ENCODE measurements around the gene CLP1.
A peak's percentile ranks its signal among the peaks of the same experiment; 100 is the strongest.

The CLP1 gene

GRCh38 chr11:57657194-57658022 lies at the start of gene CLP1:
TSS of gene CLP1 (plus strand) at chr11:57657762. CDS start at chr11:57659477, 1,715 bp downstream.
- peak; percentile 97 for DNase-seq

DNA sequence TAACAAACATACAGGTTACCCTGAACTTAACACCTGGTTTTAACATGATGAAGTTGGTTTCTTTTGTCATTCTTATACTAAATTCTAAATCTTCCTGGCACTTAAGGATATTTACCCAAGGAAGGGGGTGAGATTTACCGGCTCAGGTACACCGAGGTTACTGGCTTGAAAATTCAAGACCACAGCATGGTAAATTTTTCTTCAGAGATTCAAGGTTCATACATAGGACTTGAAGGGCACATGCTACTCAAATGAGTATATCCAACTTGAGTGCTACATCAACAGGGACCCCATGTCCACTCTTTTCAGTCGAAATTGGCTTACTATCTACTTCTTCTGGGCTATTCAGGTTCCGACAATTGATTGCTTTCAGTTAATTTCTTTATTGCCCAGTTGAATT lies 47.4 kb upstream of the CLP1 start:
- DNase-seq, result no peak

DNA sequence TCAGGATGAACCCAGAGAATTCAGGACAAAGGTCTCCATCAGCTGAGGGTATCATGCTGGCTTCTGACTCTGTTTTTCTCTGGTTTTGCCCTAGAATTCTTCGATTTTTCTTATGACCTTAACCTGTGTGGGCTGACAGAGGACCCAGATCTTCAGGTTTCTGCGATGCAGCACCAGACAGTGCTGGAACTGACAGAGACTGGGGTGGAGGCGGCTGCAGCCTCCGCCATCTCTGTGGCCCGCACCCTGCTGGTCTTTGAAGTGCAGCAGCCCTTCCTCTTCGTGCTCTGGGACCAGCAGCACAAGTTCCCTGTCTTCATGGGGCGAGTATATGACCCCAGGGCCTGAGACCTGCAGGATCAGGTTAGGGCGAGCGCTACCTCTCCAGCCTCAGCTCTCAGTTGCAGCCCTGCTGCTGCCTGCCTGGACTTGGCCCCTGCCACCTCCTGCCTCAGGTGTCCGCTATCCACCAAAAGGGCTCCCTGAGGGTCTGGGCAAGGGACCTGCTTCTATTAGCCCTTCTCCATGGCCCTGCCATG lies 43.3 kb upstream of the CLP1 start:
- DNase-seq, result no peak

- no peak for DNase-seq
Observed at GRCh38 chr11:57615308-57615707, 42.3 kb upstream of the CLP1 start.

- DNase-seq, result no peak
Observed at GRCh38 chr11:57616595-57616994, 41.0 kb upstream of the CLP1 start.

DNA sequence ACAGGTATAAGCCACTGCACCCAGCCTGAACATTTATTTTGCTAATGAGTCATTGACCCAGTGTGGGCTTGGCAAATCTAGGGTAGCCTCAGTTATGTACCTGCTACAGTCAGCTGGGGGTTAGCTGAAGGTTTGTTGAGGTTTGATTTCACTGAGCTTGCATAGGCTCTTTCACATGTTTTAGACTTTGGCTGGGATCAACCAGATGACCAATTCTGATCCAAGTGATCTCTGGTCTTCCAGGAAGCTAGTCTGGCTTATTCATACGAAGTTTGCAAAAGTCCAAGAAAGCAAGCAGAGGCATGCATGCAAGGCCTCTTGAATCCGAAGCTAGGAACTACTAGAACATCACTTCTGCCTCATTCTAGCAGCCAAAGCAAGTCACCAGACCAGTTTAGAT lies 39.1 kb upstream of the CLP1 start:
- no peak for DNase-seq

DNA sequence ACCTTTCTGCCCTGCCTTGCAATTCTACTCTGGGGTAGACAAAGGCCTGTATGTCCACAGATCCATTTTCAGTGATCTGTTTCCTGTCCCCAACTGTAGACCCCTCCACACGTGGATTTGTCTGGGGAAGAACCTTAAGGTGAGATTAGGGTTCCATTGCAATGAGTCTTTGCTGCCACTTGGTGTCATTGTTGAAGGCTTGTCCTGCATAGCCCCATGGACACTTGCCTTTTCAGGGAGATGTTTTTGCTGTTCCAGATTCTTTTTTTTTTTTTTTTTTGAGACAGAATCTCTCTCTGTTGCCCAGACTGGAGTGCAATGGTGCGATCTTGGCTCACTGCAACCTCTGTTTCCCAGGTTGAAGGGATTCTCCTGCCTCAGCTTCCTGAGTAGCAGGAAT lies 38.2 kb upstream of the CLP1 start:
- no peak for DNase-seq

GRCh38 chr11:57620467-57620866 lies 37.1 kb upstream of the CLP1 start:
- DNase-seq, result no peak

DNA sequence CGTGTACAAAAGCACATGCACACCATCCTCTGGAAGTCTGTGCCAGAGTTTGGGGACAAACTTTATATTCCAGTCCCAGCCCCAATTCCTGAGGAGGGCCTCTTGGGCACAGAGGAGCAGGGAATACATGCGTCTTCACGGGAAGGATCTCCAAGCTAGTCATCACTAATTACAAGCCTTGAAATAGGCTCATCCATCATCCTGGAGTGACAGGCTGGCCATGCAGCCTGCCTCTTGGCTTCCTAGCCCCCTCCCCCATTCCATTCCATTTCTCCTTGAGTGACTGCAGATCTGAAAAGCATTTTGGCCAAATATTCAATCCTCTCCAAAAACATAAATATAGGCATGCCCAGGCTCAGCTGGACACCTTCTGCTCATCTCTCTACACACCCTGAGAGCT lies 35.3 kb upstream of the CLP1 start:
- no peak for DNase-seq

- no peak for DNase-seq
Observed at GRCh38 chr11:57624864-57625263, 32.7 kb upstream of the CLP1 start.

GRCh38 chr11:57626895-57627294 lies 30.7 kb upstream of the CLP1 start:
- DNase-seq, result no peak

GRCh38 chr11:57630171-57630570 lies 27.4 kb upstream of the CLP1 start:
- no peak for DNase-seq

GRCh38 chr11:57632116-57632515 lies 25.4 kb upstream of the CLP1 start:
- no peak for DNase-seq

DNA sequence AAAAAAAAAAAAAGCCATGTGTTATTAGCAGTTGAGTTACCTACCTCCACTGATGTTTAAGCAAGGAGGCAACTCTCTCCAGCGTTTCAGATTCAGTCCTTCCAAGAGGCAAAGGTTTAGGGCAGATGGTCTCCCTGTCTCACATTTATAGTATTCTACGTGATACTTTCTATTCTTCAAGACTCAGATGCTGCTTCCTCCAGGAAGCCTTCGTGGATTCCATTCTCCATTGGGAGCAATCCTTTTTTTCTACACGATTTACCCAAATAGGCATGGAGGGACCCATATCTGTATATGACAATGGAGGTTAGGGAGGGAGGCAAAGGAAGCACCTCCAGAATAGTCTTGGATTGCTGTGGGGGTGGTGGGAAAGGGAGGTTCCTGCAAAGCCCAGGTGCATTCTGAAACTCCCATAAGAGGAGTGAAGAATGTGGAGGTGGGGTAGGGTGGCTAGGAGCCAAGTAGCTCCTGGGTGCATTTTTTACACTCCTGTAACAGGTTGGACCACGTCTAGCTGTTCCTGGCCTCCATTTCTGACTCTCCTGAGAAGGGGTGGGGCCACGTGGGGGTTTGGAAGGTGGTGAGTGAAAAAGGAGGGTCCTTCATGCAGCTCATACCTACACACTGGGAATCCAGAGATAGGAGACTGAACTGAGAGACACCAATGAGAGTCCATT lies 24.0 kb upstream of the CLP1 start:
- no peak for DNase-seq

DNA sequence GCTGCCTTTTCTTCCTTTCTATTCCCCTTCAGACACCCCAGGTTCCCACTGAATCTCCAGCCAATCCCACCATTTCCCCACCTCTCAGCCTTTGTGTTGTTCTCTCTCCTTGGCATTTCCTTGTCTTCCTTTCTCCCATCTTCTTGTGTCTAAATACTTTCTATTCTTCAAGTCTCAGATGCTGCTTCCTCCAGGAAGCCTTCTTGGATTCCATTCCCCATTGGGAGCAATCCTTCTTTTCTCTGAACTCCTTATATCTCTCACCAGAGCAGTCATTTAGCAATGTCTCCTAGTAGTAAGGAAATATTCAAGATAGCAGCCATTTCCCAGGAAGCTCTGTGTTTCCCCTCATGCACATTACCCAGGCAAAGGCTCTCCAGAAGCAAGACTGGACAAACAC lies 23.3 kb upstream of the CLP1 start:
- DNase-seq, result no peak

- no peak for DNase-seq
Observed at GRCh38 chr11:57635246-57635645, 22.3 kb upstream of the CLP1 start.

- DNase-seq, result no peak
Observed at GRCh38 chr11:57637626-57638004, 19.9 kb upstream of the CLP1 start.

DNA sequence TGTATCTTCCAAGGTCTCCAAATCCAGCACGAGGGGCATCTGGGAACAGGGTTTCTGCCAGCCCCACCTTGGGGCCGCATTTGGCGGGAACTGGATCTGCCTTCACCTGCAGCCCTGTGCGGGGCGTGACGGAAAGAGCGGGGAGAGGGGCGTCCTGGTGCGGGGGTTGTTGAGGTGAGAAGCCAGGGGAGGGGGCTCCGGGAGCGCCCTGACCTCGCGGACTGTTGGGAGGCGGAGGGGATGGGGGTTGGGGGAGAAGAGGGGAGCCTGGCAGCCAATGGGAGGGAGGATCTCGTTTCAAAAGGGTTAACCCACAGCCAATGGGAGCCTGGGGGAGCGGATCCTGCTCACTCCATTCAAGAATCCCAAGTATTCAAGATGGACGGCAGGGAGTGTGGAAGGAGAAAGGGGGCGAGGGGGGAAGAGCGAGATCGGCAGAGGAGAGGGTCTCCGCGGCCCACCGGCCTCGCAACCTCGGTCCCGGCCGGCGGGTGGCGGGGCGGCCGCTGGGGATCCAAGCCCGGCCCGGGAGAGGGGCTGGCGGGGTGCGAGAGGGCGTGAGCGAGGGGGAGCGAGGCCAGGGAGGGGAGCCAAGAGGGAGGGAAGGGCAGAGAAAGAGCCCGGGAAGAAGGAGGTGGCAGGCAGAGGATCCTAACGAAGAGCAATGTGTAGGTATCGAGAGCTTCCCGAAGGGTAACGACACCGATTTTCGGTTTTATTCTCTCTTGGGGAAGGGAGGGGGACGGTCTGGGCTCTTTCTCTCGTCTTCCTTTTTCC lies 19.4 kb upstream of the CLP1 start:
- DNase-seq, result peak; percentile 88

DNA sequence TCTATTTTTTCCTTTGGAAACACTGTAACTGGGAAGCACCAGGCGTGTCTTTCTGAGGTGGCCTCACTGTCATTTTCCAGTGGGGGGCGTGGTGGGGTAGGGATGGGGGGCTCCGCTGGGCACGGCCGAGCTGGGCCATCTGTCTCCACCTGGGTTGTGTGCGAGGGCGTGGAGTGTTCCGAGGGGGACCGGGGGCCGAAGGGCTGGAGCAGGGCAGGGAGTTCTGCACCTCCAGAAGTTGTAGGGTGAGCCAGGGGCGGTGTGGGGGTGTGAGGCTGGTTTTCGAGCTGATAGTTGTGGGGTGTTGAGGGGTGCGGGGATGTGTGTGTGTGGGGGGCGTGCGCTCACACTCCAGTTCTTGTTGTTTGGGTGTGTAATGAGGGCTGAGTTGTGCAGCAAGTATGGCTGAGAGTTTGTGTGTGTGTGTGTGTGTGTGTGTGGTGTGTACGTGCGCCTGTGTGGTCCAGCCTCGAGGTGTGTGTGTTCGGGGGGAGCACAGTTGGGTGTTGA lies 18.7 kb upstream of the CLP1 start:
- no peak for DNase-seq

DNA sequence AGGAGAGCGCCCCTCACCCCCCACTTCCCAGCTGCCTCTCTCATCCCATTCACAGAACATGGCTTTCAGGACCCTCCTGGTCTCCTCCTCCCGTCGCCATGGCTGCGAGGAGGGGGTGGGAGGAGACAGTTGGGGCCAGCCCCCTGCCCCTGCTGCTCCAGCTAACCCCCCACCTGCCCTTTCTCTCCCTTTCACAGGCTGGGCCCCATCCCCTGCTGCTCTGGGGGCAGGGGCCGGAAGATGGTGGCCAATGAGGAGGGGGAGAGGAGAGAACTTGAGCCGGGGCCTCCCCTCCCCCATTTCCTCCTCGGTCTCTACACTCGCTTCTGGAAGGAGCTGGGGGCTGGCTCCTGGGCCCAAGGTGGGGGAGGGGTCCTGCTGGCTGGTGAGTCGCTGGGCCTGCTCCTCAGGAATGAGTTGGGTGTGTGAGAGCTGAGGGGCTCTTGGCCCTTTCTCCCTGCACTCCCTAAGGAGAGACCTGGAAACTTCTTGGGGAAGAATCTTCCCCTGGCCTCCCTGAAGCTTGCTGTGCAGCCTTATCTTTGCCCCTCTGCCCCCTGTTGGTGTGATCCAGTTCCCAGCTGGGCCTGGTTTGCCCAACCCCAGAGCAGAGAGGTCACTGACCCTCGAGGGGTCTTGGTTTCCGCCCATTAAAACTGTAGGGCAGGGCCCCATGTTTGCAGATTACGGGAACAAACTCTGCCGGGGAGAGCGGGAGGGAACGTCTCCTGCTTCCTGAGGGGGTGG lies 18.1 kb upstream of the CLP1 start:
- peak; percentile 18 for DNase-seq

DNA sequence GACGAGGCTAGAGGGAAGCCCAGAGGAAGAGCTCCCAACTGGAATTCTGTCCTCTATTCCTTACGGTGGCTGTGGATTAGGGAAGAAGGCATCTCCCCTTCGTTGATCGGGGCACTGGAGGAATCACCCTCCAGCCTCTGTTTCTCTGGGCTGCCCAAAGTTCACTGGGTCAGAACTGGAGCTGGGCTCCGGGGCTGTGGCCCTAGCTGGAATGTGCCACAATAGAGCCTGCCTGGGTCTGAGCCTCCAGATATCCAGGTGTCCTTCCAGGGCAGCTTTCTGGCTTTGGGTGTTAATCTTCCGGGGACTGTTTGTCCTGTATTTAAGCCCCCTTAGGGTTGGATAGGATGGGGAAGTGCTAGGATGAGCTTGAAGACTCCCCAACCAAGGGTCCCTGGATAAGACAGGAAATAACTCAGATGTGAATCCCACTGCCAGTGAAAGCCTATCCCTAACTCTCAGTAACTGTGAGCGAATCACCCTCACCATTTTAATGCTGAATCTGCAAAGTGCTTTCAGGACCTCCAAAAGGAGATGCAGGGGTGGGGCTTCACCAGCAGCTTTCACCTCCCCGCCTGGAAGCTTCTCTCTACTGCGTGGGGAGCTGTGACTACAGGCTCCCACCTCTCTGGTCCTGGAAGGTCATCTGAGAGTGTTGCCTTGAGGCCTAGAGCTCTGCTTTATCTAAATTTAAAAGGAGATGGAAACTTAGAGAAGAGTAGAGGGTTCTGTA lies 17.3 kb upstream of the CLP1 start:
- DNase-seq, result no peak
